Hepatocyte (in vitro differentiated cells): Measurements from ENCODE around the gene AK5. TPM values are rescaled to one million over a fixed set of nuclear protein-coding genes. Genes with fewer than 3 reads are reported as not detected.

ENCODE experiments used
- DNase-seq: peaks from one replicate; pipeline ENCODE4 v3.0.0-alpha.2; 2016; ENCODE audit warnings: low spot score
- H2AFZ ChIP-seq: fragments of 200-600 bp; sonication (generic); 2 replicates; pipeline ENCODE4 v1.6.0; 2016; ENCODE audit warnings: antibody characterized with exemption, mild to moderate bottlenecking
- H3K27ac ChIP-seq: fragments of 200-600 bp; sonication (generic); 2 replicates; pipeline ENCODE4 v1.5.1; 2016; ENCODE audit warnings: mild to moderate bottlenecking
- H3K27me3 ChIP-seq: fragments of 200-600 bp; sonication (generic); 2 replicates; pipeline ENCODE4 v1.6.1; 2016
- H3K36me3 ChIP-seq: fragments of 200-600 bp; sonication (generic); replicated peaks from 2 replicates; pipeline ENCODE4 v1.5.1; 2016; ENCODE audit warnings: low read depth; ENCODE audit not compliant: insufficient read depth
- H3K4me1 ChIP-seq: fragments of 200-600 bp; sonication (generic); 2 replicates; pipeline ENCODE4 v1.5.1; 2016; ENCODE audit warnings: mild to moderate bottlenecking, moderate library complexity; ENCODE audit not compliant: insufficient read depth
- H3K4me2 ChIP-seq: fragments of 200-600 bp; sonication (generic); 2 replicates; pipeline ENCODE4 v1.6.0; 2016
- H3K4me3 ChIP-seq: fragments of 200-600 bp; sonication (generic); 2 replicates; pipeline ENCODE4 v1.5.1; 2016; ENCODE audit warnings: mild to moderate bottlenecking
- H3K79me2 ChIP-seq: fragments of 200-600 bp; sonication (generic); 2 replicates; pipeline ENCODE4 v1.6.0; 2017; ENCODE audit warnings: mild to moderate bottlenecking
- H3K9me2 ChIP-seq: fragments of 200-600 bp; sonication (generic); replicated peaks from 2 replicates; pipeline ENCODE4 v1.6.0; 2017; ENCODE audit warnings: mild to moderate bottlenecking; ENCODE audit not compliant: insufficient read depth
- H3K9me3 ChIP-seq: fragments of 200-600 bp; sonication (generic); 2 replicates; pipeline ENCODE4 v1.5.1; 2016; ENCODE audit warnings: low read depth, mild to moderate bottlenecking
- H4K20me1 ChIP-seq: fragments of 200-600 bp; sonication (generic); 2 replicates; pipeline ENCODE4 v1.6.0; 2016; ENCODE audit warnings: mild to moderate bottlenecking; ENCODE audit not compliant: insufficient read depth, poor library complexity, severe bottlenecking
- CTCF ChIP-seq: fragments of 200-600 bp; sonication (generic); IDR thresholded peaks from 2 replicates; pipeline ENCODE4 v1.5.1; 2016; ENCODE audit warnings: antibody characterized with exemption, mild to moderate bottlenecking; ENCODE audit not compliant: poor library complexity
- EZH2 ChIP-seq: fragments of 200-600 bp; sonication (generic); IDR thresholded peaks from 2 replicates; pipeline ENCODE4 v1.6.1; 2016; ENCODE audit warnings: antibody characterized with exemption, mild to moderate bottlenecking, borderline replicate concordance
- EZH2phosphoT487 ChIP-seq: fragments of 200-600 bp; sonication (generic); IDR thresholded peaks from one replicate; pipeline ENCODE4 v1.6.1; 2018; ENCODE audit warnings: antibody characterized with exemption, mild to moderate bottlenecking, low read depth, moderate library complexity; ENCODE audit not compliant: unreplicated experiment, severe bottlenecking
- WGBS: methylation state at CpG from one replicate; pipeline ENCODE4 v1.1.6; 2016; ENCODE audit warnings: low lambda C conversion rate; ENCODE audit errors: missing lambda C conversion rate; 5-methylcytosine and 5-hydroxymethylcytosine counted together
- polyA plus RNA-seq: library from polyadenylated mRNA; unstranded; fragments of >200 nt; fragmentation: Nextera tagmentation; extraction: Ambion mirVana; gene quantifications from 2 replicates; pipeline ENCODE4 v1.2.1, GENCODE V29; 2016
- total RNA-seq: library from RNA; depleted of rRNA; stranded (reverse); fragments of >200 nt; gene quantifications from 2 replicates; pipeline ENCODE4 v1.2.3, GENCODE V29; 2014

AK5 gene
- total and polyA plus RNA-seq, 2 experiments from 2014 or later, result 0.05 TPM; not detected in 1

GRCh38 chr1:77582905-77583304 is 301.1 kb downstream of the AK5 start:
- no peak overlapping the region for H3K4me3 ChIP-seq
- no peak overlapping the region for H3K27ac ChIP-seq
- no peaks in the 10 kb centered on the region for H3K27me3 ChIP-seq
- TF ChIP-seq CTCF (no peak), EZH2phosphoT487 (no peak), EZH2 (no peak)
- no peaks in the 10 kb centered on the region for H3K9me2 ChIP-seq
- no peaks in the 10 kb centered on the region for H3K79me2 ChIP-seq
- H2AFZ ChIP-seq, result no peak overlapping the region
- H3K9me3 ChIP-seq, result no peaks in the 10 kb centered on the region
- H4K20me1 ChIP-seq, result no peaks in the 10 kb centered on the region
- H3K4me2 ChIP-seq, result no peak overlapping the region
- no peak for DNase-seq
- no peaks in the 10 kb centered on the region for H3K36me3 ChIP-seq
- 91% methylated on average over 4 of the region's 4 CpGs for WGBS
- no peaks in the 10 kb centered on the region for H3K4me1 ChIP-seq

DNA sequence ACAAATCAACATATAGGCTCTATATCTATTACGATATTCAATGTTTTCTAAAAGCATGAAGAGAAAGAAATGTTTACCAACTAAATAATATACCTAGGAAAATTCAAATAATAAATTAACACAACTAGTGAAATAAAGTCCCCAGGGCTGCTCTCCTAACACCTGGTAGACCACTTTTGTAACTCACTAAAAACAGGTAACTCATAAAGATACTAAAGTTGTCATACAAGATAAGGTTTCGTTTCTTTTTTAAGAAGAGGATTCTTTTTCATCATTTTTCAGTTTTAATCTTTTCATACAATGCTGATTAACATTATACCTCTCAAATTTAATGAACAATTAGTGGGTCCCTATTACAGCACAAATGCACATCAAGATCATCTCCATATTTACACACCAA is 301.7 kb downstream of the AK5 start:
- Histone ChIP-seq H4K20me1 (no peaks in the 10 kb centered on the region), H3K4me1 (no peaks in the 10 kb centered on the region), H3K9me3 (no peaks in the 10 kb centered on the region), H2AFZ (no peak overlapping the region), H3K27me3 (no peaks in the 10 kb centered on the region), H3K4me3 (no peak overlapping the region), H3K9me2 (no peaks in the 10 kb centered on the region), H3K36me3 (no peaks in the 10 kb centered on the region), H3K4me2 (no peak overlapping the region), H3K79me2 (no peaks in the 10 kb centered on the region), H3K27ac (no peak overlapping the region)
- TF ChIP-seq EZH2, result no peak
- TF ChIP-seq EZH2phosphoT487, result no peak
- no peak for TF ChIP-seq CTCF
- DNase-seq, result no peak
- WGBS, result 96% methylated on average over 2 of the region's 2 CpGs

GRCh38 chr1:77584884-77585283 is 303.1 kb downstream of the AK5 start:
- no peak overlapping the region for H3K27ac ChIP-seq
- no peak overlapping the region for H3K4me2 ChIP-seq
- WGBS, result 97% methylated on average over 2 of the region's 2 CpGs
- no peak overlapping the region for H3K4me3 ChIP-seq
- no peaks in the 10 kb centered on the region for H3K36me3 ChIP-seq
- no peaks in the 10 kb centered on the region for H3K9me2 ChIP-seq
- no peaks in the 10 kb centered on the region for H3K79me2 ChIP-seq
- H3K4me1 ChIP-seq, result no peaks in the 10 kb centered on the region
- no peaks in the 10 kb centered on the region for H4K20me1 ChIP-seq
- TF ChIP-seq CTCF (no peak), EZH2 (no peak), EZH2phosphoT487 (no peak)
- no peak for DNase-seq
- H3K9me3 ChIP-seq, result no peaks in the 10 kb centered on the region
- no peaks in the 10 kb centered on the region for H3K27me3 ChIP-seq
- H2AFZ ChIP-seq, result no peak overlapping the region
